GM19328 (cell line): ENCODE measurements around the gene EDC4.
"Not testable (repeated sequence)": the region's sequence is repeated elsewhere in the genome, so short reads cannot be mapped to it uniquely, and the experiment has no call there.

ENCODE experiments used
- ATAC-seq: cut with Tn5 transposase; IDR thresholded peaks from one replicate; pipeline ENCODE4 v1.9.1; 2021; ENCODE audit warnings: mild to moderate bottlenecking, moderate library complexity; ENCODE audit not compliant: unreplicated experiment

EDC4 gene

GRCh38 chr16:67872631-67873434 is at the start of gene EDC4:
EDC4 (plus strand) TSS chr16:67873052; CDS start chr16:67873262, 210 bp downstream.
- peak; percentile 55 for ATAC-seq

- no peak for ATAC-seq
These were observed 47.7 kb upstream of the EDC4 start for GRCh38 chr16:67825119-67825518.

- no peak for ATAC-seq
These were observed 46.9 kb upstream of the EDC4 start for GRCh38 chr16:67825906-67826305.

- ATAC-seq: no peak
These were observed 44.2 kb upstream of the EDC4 start for GRCh38 chr16:67828651-67829050.

GRCh38 chr16:67833030-67833414 is 39.8 kb upstream of the EDC4 start:
- ATAC-seq: no peak

- ATAC-seq: peak; percentile 88
These were observed 39.2 kb upstream of the EDC4 start for GRCh38 chr16:67833415-67834241.

GRCh38 chr16:67834242-67834614 is 38.6 kb upstream of the EDC4 start:
- ATAC-seq: no peak

GRCh38 chr16:67837190-67837589 is 35.7 kb upstream of the EDC4 start:
- not testable (repeated sequence) for ATAC-seq

GRCh38 chr16:67837811-67838210 is 35.0 kb upstream of the EDC4 start:
- ATAC-seq: no peak

- no peak for ATAC-seq
These were observed 31.5 kb upstream of the EDC4 start for GRCh38 chr16:67841198-67841815.

GRCh38 chr16:67841816-67842508 is 30.9 kb upstream of the EDC4 start, which contains the start of gene THAP11:
THAP11 (plus strand) TSS chr16:67842320; CDS start chr16:67842555, 235 bp downstream.
- ATAC-seq: peak; percentile 50

GRCh38 chr16:67842509-67843342 is 30.1 kb upstream of the EDC4 start:
- ATAC-seq: no peak

GRCh38 chr16:67843343-67843765 is 29.5 kb upstream of the EDC4 start:
- no peak for ATAC-seq

- ATAC-seq: no peak
These were observed 28.4 kb upstream of the EDC4 start for GRCh38 chr16:67844497-67844896.

- ATAC-seq: no peak
These were observed 27.4 kb upstream of the EDC4 start for GRCh38 chr16:67845291-67846062.

GRCh38 chr16:67846063-67846319 is 26.9 kb upstream of the EDC4 start:
- ATAC-seq: no peak

- ATAC-seq: peak; percentile 54
These were observed 26.4 kb upstream of the EDC4 start, which contains the start of gene NUTF2 for GRCh38 chr16:67846320-67847063. NUTF2 (plus strand) TSS chr16:67846933; CDS start chr16:67865131, 18,198 bp downstream.

GRCh38 chr16:67847064-67847861 is 25.6 kb upstream of the EDC4 start, which contains the start of gene CENPT:
CENPT (minus strand) TSS chr16:67847693; CDS start chr16:67833859, 13,834 bp downstream.
- ATAC-seq: peak; percentile 27
